GM20431 (cell line): ENCODE data around the gene TULP3.

Experiments
- in situ Hi-C: fragments of 300-500 bp; cut with MseI, MboI; formaldehyde crosslinking; loops from one replicate; pipeline ENCODE4 v1.15.0; 2020; ENCODE audit warnings: low sequenced_read_pairs; ENCODE audit not compliant: unreplicated experiment

Gene TULP3

DNA sequence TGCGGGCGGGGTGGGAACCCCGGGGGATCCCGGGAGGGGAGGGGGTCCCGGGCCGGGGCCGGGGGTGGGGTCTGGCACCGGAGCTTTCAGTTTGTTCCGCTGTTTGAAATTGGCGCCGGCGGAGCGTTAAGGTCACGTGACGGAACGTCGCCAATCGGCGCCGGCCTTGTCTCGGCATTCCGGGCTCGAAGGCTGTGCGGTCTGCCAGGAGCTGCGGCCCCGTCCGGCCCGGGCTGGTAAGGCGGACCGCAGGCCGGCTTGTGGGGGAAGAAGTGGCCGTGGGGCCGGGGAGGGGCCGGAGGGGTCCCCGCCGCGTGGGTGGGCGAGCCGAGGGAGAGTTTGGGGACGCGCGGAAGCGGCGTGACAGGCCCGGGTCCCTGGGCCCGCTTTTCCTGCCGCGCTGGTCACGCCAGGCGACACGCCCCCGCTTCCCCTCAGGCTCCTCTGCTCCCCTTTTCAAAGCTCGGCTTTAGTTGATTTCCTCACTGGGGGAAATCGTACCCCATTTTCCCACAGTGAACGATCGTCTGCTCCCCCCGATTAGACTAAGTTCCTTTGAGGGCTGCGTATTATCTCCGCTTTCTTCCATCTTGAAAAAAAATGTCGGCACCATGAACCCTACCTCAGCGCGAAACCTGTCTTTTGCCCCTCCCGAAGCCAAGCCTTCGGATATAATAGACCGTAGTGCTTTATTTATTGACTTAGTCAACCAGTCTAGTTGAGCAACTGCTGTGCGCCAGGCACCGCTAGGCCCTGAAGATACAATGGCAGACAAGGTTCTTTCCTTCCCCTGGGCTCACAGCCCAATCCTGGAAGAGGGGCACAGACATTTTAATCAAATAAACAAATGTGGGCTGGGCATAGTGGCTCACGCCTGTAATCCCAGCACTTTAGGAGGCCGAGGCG is 13.4 kb upstream of the TULP3 start, which contains the start of the genes FOXM1 and RHNO1:
Gene FOXM1, minus strand, starts transcription at position 128 of the 906 bp plus-strand sequence. CDS start 2,696 bp downstream, outside the sequence.
Gene RHNO1, plus strand, starts transcription at position 177 of the 906 bp plus-strand sequence. CDS start 8,144 bp downstream, outside the sequence.
- in situ Hi-C loops = no loop called here

DNA sequence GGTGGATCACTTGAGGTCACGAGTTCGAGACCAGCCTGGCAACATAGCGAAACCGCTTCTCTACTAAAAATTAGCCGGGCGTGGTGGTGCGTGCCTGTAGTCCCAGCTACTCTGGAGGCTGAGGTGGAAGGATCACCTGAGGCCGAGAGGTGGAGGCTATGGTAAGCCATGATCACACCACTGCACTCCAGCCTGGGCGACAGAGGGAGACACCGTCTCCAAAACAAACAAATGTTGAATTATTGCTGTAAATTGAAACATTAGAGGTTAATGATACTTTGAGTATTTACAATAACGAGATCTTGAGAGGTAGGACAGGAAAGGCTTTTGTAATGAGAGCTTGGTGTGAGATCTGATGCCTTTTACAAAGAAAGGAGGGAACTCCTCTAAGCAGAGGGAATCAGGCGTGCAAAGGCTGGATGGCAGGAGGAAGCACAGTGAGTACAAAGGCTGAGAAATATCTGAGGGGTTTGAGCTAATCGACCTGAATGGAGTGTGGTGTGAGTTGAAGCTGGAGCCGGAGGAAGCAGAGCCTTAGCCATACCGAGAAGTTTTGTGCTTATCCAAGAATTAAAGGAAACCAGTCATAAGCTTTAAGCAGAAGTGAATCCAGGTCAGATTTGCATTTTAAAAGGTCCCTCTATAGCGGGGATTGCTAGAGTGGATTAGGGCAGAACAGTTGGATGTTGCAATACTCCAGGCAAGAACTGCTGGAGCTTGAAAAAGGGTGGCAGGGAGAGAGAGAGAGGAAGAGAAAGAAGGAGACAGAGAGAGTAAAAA is 12.5 kb upstream of the TULP3 start:
- in situ Hi-C loops = no loop called here

DNA sequence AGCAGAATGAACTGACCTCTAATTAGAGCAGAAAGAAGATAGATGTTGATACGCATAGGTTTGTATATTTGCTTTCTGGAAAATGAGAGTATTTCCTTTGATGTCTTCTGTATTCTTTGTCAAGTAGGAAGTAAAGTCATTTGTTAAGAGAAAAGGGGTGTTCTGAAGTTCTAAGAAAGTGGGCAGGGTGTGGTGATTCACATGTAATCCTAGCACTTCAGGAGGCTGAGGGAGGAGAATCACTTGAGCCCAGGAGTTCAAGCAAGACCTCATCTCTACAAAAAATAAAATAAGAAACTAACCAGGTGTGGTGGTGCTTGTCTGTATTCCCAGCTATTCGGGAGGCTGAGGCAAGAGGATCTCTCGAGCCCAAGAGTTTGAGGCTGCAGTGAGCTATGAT is 10.8 kb upstream of the TULP3 start:
- in situ Hi-C loops = no loop called here

DNA sequence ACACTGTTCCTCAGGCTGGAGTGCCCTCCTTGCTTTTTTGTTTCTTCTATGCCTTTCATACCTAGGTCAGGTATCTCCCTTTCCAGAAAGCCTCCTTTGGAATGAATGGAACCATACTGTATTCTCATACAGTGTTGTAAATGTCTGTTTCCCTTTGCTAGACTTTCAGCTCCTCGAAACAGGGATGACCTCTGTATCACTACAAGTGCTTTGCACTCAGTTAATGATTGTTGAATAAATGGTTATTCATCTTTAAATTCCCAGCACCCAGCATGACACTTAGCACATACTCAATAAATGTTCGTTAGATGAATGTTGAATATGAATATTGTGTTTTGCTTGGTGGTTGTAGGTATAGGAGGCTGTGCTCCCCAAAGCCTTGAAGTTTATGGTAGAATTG is 5.9 kb upstream of the TULP3 start:
- in situ Hi-C loops = no loop called here

DNA sequence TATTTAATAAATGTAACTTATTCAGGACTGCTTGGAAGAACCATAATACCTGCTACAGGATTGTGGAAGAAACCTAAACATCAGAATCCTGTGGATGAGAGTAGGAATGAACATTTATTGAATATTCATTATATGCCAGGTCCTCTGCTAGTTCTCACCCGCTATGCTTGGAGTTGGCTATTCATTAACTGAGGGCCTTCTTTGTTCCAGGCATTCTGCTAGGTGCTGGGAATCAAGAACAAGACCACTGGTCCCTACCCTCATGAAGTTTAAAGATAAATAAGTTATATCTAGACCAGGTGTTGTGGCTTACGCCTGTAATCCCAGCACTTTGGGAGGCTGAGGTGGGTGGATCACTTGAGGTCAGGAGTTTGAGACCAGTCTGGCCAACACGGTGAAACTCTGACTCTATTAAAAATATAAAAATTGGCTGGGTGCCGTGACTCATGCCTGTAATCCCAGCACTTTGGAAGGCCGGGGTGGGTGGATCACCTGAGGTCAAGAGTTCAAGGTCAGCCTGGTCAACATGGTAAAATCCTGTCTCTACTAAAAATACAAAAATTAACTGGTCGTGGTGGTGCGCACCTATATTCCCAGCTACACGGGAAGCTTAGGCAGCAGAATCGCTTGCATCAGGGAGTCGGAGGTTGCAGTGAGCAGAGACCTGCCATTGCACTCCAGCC is 3.8 kb upstream of the TULP3 start:
- in situ Hi-C loops = no loop called here

DNA sequence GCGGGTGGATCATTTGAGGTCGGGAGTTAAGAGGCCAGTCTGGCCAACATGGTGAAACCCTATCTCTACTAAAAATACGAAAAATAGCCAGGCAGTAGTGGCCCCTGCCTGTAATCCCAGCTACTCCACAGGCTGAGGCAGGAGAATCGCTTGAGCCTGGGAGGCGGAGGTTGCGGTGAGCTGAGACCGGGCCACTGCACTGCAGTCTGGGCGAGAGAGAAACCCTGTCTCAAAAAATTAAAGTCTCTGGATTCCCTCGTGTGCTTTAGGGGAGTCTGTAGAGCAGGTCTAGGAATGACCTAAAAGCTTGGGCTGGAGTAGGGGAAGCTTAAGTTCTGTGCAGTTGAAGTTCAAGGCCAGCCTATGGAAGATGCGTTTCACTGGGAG is 697 bp upstream of the TULP3 start:
- in situ Hi-C loops = no loop called here

DNA sequence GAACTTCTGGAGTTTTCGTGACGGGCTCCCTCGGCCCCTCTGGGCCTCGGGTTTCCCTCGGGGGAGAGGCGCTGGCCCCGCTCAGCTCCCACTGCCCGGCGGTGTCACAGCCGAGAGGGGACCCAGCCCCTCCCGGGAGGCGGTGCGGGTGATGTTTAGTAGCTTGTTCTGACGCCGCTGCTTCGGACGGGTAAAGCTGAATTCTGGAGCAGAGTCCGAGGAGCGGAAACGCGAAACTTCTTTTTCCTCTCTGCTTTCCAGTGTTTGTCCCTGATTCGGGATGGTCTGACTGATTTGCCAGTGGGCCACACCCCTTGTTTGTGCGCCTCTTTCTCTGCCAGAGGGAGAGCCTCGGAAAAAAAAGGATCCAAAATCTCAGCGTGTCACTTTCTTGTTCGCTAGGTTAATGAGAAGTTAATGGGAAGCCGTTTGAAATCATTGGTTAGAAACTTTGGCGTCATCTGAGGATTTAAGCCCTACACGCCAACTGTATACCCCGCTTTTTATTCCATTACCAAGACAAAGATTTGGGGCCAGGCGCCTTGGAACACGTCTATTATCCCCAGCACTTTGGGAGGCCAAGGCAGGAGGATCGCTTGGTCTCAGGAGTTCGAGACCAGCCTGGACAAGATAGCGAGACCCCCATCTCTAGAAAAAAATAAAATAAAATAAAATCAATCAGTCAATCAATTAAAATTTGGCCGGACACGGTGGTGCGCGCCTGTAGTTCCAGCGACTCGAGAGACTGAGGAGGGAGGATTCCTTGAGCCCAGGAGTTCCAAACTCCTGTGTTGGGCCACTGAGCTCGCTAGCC is 756 bp downstream of the TULP3 start:
- in situ Hi-C loops = no loop called here

DNA sequence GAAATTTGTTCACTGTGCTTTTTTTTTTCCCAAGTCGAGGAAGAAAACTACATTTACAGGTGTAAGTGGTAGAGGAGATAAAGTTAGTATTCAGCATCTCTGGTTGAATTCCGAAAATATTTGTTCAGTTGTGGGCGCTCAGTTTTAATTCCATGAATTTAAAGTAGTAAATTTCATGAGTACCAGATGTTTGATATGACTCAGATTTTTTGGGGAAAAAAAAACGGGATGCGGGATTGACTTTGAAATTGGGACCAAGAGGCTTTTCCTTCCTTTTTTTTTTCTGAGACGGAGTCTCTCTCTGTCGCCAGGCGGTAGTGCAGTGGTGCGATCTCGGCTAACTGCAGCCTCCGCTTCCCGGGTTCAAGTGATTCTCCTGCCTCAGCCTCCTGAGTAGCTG is 1.6 kb downstream of the TULP3 start:
- in situ Hi-C loops = no loop called here

DNA sequence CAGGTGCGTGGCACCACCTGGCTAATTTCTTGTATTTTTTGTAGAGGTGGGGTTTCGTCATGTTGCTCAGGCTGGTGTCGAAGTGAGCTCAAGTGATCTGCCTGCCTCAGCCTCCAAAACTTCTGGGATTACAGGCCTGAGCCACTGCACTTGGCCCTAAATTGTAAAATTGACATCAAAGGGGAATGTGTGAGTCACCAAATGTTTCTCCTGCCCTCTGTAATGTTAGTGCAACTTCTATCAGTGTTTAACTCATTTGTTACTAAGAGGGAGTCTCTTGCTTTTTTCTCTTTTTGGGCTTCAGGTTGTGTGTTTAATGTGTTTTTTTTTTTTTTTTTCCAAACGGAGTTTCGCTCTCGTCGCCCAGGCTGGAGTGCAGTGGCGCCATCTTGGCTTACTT is 2.3 kb downstream of the TULP3 start:
- in situ Hi-C loops = no loop called here

DNA sequence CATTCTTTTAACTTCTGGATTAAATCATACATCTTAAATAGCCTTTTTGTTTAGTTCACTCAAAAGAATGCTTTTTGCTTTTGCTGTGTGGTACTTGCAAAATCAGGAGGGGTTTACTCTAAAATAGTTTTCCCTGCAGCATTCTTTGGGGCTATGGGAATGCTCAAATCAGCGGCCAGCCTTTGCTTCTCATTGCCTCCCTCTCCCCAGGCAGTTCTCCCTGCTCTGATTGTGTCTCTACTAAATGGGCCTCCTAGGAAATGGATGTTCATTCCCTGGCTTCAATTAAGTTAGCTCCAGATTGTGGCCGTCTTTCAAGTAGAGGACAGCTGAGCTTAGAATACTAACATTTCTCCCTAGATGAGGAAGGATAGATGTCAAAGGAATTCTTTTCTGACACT is 4.4 kb downstream of the TULP3 start:
- in situ Hi-C loops = no loop called here

DNA sequence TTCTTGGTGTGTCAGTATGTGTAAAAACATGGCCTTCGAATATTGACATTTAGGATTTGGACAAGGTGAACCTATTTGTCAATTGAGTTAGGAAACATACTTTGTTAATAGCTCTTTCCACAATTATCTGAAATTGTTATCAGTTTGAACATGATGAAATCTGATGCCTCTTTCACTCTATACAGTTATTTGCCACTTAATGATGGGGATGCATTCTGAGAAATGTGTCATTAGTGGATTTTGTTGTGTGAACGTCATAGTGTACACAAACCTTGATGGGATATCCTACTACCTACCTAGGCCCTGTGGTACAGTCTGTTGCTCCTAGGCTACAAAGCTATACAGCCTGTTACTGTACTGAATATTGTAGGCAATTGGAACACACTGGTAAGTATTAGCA is 4.8 kb downstream of the TULP3 start:
- in situ Hi-C loops = no loop called here

DNA sequence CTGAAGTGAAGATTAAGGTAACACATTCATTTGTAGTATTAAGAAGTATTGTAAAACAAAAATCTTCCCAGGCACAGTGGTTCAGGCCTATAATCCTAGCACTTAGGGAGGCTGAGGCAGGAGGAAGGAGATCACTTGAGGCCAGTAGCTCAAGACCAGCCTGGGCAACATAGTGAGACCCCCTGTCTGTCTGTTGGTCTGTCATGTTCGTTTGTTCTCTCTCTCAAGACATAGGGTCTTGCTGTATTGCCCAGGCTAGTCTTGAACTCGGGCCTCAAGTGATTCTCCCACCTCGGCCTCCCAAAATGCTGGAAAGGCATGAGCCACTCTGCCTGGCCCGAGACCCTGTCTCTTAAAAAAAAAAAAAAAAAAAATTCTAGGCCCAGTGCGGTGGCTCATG is 6.7 kb downstream of the TULP3 start:
- in situ Hi-C loops = no loop called here

DNA sequence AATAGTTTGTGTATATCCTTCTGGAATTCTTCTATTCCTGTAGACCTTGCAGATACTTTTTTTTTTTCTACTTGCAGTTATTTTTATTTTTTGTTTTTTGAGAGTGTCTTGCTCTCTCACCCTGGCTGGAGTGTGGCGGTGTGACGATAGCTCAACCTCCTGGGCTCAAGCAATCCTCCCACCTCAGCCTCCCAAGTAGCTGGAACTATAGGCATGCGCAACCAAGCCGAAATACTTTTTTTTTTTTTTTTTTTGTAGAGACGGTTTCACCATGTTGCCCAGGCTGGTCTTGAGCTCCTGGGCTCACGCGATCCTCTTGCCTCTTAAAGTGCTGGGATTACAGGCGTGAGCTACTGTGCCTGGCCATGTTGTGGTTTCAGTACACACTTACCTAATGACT is 10.0 kb downstream of the TULP3 start:
- in situ Hi-C loops = no loop called here

DNA sequence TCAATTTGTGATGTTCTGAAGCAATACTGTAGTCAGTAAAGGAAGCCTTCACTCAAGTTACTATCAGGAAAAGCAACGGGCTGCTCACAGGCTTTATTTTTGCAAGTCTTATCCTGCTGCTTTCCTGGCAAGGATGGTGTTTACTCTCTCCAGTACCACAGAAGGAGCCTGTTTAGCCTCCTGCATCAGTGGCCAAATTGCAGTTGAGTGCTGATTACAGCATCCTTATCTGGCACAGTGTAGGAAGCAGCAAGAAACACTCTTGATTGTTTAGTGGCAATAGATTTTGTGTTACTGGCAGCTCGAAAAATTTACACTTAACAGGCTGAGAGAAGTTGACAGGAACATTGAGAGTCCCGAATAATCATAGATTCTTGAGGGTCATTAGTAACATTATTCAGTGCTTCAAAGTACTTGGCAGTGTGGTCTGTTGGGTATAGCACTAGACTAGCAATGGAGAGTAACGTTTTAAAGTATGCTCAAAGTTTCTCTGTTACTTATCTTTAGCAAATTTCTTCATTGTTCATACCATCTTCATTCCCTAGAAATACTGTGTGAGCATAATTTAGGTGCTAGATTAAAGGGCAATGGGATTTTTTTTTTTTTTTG is 11.7 kb downstream of the TULP3 start:
- in situ Hi-C loops = no loop called here

DNA sequence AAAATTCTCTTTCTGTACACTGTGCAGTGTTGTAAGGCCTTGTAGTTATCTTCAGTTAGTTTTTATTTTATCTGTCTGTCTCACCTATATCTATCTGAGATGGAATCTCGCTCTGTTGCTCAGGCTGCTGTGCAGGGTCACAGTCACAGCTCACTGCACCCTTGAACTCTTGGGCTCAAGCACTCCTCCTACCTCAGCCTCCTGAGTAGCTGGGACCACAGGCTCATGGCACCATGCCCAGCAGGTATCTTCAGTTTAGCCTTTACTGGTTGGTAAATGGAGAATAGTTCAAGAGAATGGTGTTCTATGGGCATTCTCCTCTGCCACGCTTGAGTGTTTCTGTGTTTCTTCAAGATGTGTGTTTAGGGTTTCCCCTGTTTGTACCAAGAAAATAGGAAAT is 13.6 kb downstream of the TULP3 start:
- in situ Hi-C loops = no loop called here

DNA sequence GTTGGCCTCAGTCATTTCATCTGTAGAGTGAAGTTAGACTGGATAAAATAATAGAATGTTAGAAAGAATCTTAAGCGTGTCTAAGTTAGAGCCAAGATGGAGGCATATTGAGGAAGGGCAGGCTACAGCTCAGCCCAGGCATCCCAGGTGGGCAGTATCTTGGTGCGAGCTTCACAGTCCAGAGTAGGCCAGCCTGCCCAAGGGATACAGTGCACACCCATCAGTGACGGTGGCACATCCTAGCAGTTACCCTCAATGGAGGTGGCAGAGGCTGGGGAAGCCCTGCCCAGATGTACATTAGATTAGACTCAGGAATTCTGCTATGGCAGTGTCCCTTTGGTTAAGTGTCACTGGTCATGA is 21.5 kb downstream of the TULP3 start:
- in situ Hi-C loops = no loop called here

DNA sequence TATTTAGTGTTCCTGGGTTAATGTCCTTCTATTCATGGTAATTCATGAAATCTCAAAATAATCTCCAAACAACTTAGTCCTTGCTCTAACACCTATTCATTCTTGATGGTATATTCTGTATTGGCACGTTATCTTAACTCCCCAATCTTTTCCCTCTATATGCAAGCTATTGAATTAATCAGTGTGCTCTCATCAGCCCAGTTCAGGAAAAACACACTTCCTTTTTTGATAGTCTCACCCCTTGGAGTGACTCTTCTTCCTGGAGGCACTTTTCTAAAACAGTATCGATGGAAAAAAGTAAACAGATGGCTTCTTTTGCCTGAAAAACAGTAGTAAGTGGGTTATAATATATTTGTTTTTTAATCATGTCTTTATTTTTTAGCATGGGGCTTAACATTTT is 28.6 kb downstream of the TULP3 start:
- in situ Hi-C loops = no loop called here

DNA sequence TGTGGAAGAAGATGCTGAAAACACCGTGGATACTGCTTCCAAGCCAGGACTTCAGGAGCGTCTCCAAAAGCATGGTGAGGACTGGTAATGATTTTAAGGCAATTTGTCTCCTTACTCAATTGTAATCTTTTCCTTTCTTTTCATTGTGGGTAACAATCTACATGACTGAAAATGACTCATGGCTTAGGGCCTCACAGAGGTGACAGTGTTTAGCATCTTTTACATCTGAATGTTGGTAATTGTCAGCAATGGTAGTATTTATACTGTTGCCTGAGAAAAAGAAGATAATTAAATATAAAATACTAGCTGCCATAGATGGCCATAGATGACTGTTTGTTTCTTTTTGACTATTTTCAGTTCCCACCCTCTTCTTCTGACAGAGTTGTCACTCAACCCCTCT is 31.6 kb downstream of the TULP3 start:
- in situ Hi-C loops = no loop called here

DNA sequence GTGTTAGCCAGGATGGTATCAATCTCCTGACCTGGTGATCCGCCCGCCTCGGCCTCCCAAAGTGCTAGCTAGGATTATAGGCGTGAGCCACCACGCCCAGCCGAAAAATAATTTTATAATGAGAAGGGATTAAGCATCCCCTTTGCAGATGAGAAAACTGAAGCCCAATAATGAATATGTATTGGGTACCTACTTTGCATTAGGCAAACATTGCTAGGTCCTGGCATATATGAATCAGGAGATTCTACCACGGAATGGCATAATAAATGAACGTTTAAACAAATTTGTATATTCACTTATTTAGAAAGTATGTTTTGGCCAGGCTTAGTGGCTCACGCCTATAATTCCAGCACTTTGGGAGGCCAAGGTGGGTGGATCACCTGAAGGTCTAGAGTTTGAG is 32.4 kb downstream of the TULP3 start:
- in situ Hi-C loops = no loop called here

DNA sequence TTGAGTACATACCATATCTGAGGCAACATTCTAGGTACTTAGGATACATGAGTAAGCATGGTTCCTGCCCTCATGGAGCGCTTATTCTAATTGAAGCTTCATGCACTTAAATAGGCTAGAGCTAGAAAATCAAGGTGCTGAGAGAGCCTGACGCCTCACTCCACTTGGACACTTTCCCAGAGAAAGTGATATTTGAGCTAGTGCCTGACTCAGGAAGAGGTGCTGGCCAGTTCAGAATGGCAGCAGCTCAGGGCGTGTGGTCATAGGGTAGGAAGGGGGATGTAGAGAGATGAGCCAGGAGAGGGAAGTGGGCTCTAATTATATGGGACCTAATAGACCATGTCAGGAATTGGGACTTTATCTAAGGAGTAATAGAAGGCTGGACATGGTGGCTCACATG is 33.3 kb downstream of the TULP3 start:
- in situ Hi-C loops = no loop called here
